NCI-H82 treated with DMSO at 0.1 percent for 48 hours (cell line): Measurements from ENCODE around the gene MISP3.

Experiments used
- DNase-seq: peaks from one replicate; lab custom pipeline; 2025; ENCODE audit not compliant: unreplicated experiment; lab: John Stamatoyannopoulos, UW

The MISP3 gene

GRCh38 chr19:14101003-14101545, 28.5 kb downstream of the MISP3 start:
- DNase-seq = no peak

DNA sequence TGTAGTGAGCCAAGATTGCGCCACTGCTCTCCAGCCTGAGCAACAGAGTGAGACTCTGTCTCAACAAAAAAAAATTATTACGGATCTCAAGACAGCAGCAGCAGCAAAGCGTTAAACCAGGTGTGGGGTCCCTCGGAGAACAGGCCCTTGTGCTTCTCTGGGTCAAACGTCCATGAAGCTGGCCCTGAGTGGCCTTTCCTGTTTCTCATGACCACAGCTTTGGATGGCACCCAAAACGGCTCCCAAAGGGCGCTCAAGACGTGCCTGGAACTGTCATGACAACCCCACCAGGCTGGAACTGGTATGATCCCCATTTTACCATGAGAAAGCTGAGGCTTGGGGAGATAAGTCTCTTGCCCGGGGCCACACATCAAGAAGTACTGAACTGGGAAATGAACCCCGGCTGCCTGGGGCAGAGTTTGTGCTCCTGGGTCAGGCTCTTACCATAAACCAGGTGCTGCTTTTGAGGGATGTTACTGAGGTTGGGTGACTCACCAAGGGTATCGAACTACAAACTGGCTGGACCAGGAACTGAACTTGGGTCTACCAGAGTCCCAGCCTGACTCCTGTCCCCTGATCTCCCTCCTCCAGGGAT, 29.6 kb downstream of the MISP3 start:
- DNase-seq = no peak

DNA sequence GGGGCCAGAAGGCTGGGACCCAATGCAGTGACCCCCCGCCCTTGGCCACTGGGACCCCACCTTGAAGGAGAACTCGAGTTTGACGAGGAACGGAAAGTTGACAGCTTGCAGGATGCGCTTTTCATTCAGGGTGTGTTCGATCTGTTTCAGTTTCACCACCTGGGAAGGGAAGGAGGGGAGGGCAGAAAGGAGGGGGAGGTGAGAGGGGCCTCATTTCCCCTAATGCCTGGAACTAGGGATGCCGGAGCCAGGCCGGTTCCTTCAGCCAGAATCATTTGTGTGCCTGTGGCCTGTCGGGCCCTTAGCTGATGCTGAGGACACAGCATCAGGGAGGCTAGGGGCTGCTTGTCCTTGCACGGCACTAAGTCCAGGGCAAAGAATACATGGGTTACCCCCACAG, 30.2 kb downstream of the MISP3 start:
- no peak for DNase-seq

GRCh38 chr19:14103310-14103709, 30.7 kb downstream of the MISP3 start:
- DNase-seq = no peak

GRCh38 chr19:14105680-14106079, 33.1 kb downstream of the MISP3 start:
- no peak for DNase-seq

- DNase-seq = no peak
Measured at GRCh38 chr19:14106840-14107239, 34.3 kb downstream of the MISP3 start.

DNA sequence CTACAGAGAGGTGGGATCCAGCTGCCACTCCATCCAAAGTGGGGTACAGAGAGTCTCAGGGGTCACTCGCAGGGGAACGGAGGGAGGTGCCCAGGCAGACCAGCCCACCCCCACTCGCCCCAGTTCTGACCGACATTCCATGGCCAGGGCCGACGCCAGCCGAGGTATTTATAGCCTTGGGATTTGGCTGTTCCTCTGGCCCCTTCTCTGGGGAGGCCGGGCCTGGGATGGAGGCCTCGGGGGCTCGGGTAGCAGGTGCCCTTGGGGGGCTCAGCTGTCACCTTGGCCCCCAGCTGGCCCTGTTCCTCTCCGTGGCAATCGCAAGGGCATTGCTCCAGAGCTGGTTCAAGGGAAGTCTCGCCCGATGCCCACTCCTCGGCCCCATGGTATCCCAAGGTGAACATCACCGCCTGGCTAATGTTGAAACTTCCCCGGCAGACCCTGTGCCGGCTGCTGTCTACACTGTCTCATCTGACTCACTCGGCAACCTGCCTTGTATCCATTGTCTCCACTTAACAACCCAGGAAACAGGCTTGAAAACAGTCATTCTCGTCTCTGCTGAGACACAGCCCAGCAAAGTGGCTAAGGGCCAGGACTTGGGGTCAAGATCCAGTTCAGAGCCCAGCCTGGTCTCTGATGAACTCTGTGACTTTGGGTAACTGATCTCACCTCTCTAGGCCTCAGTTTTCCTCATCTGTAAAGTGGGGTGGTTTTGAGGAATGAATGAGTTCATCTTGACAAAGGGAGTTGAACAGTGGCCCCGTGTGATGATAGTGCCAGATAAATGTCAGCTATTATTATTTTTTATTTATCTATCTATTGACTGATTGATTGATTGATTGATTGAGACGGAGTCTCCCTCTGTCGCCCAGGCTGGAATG, 35.2 kb downstream of the MISP3 start:
- no peak for DNase-seq

GRCh38 chr19:14110650-14111049, 38.1 kb downstream of the MISP3 start:
- no peak for DNase-seq

- DNase-seq = no peak
Measured at GRCh38 chr19:14111486-14111885, 38.9 kb downstream of the MISP3 start.

- DNase-seq = no peak
Measured at GRCh38 chr19:14112051-14112808, 39.6 kb downstream of the MISP3 start.

DNA sequence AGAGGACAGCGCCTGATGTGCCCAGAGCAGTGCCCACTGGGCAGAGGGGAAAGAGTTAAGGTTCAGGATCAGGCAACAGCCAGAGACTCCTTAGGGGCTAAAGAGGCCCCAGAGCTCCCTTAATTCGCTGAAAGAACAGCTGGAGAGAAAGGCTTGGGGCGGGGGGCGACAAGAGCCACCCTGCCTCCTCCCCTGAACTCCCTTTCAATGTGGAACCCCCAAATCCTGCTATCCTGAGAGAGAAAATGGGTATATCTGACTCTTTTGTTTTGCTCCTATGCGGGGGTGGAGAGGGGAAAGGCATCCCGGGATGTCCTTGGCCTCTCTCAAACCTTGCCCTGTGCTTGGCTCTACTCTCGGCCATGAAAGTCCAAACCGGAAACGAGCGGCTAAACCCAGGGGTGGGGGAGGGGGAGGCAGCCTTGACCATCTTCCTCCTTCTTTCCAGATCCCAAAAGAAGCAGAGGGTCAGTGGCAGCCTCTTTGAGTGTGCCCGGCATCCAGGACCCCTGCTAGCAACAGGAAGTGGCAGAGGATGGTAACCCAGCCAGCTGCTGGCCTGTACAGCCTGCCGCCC, 40.3 kb downstream of the MISP3 start:
- peak; percentile 26 for DNase-seq

- DNase-seq = no peak
Measured at GRCh38 chr19:14113762-14114414, 41.3 kb downstream of the MISP3 start.

GRCh38 chr19:14114439-14114838, 41.9 kb downstream of the MISP3 start:
- DNase-seq = no peak

DNA sequence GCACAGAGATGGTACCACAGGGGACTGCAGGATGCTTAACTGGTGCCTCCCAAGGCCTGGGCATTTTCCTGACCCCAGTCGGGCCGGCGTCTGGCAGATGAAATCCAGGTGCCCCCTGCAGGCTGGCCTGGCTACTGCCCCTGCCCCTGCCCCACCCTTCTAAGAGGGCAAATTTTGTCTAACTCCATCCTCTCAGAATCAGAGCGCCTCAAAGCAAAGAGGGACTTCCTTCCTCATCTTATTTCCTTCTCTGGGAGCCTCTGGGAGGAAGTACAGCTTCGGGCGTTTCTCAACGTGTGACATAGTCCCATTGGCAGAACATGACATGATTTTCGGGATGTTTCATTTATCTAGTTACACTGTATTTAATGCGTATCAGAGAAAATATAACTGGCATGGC, 42.3 kb downstream of the MISP3 start:
- DNase-seq = no peak

DNA sequence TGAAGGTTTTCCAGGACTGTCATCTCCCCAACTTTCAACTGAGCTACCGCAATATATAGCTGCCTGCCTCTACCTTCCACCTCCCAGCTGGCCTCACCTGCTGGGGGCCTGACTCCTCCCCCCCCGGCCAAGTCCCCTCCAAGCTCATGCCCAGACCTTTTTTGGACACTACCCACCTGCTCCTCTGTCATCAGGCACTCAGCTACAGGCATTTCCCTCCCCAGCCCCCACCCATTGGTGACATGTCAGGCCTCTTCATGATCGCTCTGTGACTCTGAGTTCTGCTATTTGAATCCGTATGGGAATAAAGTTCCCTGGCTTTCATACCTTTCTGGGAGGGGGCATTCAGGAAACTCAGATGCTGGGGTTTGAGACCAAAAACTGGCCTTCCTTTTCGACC, 43.2 kb downstream of the MISP3 start:
- no peak for DNase-seq

DNA sequence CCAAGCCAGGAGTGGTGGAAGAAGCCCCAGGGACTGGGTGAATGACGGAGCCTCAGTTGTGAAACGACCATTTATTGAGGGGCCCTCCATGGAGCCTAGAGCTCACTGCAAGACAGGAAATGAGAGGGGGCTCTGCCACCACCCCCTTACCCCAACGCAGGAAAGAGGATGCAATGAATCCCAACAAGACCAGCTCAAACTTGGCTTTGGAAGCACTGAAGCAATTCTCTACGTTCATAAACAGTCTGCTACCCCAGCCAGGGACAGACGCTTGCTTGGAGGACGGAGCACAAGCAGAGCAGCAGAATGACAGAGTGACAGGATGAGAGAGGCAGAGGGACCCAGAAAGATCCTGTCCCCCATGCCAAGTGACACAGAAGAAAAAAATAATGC, 43.9 kb downstream of the MISP3 start:
- DNase-seq = no peak

DNA sequence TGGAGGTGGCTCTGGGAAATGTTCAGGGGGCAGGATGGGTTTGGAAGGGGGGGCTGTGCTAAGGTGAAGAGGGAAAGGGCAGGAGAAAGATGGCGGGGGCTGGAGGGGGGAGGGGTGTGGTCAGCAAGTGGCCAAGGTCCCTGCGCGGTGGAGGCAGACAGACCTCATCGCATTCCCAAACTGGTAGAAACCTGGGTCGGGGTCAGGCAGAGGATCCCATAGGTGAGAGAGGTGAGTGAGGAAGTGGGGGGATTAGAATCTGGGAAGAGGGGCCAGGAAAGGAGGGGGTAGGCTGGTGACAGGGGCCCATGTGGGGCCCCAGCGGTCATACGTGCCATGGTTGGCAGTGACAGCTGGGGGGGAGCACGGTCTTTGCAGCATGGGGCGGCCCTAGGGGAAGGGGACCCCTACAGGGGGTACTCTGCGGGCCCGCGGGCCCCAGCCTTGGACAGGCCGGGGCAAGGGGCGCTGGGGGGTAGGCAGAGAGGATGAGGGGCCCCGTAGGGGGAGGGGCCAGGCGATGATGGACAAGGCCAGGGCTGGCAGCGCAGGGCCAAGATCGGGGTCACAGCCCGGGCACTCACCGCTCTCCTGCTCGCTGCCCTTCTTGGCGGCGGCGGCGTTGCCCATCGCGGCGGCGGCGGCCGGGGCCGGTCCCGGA, 44.5 kb downstream of the MISP3 start:
- DNase-seq = no peak

- peak; percentile 97 for DNase-seq
Measured at GRCh38 chr19:14117668-14118164, 45.1 kb downstream of the MISP3 start, which contains the start of gene PRKACA. TSS of gene PRKACA (minus strand) at chr19:14117762. CDS start at chr19:14117547, 215 bp downstream.

GRCh38 chr19:14118165-14119051, 45.8 kb downstream of the MISP3 start:
- no peak for DNase-seq
